Spinal cord (tissue), 10 donors: Measurements from ENCODE around the gene LDLRAD4. TPM values are rescaled to one million over a fixed set of nuclear protein-coding genes. Genes with fewer than 3 reads are reported as not detected.
A peak's percentile ranks its signal among the peaks of the same experiment; 100 is the strongest.

Experiments
- DNase-seq, 6 donors: peaks; one replicate each; pipeline versions ENCODE4 v3.0.0 to v3.0.0-alpha.2; 2013 to 2015; ENCODE audit warnings: low spot score in 6 of 6, low read depth in 4 of 6
- H3K27ac ChIP-seq: one replicate; pipeline ENCODE4 v1.5.1; 2013; ENCODE audit warnings: low read depth, low read length, control low read depth
- H3K27me3 ChIP-seq: one replicate; pipeline ENCODE4 v1.6.1; 2013; ENCODE audit warnings: low read length; ENCODE audit not compliant: control insufficient read depth, insufficient read depth
- H3K36me3 ChIP-seq: one replicate; pipeline ENCODE4 v1.6.1; 2013; ENCODE audit warnings: low read length; ENCODE audit not compliant: control insufficient read depth, insufficient read depth
- H3K4me1 ChIP-seq: one replicate; pipeline ENCODE4 v1.6.1; 2013; ENCODE audit warnings: low read length; ENCODE audit not compliant: control insufficient read depth, insufficient read depth
- H3K4me3 ChIP-seq: one replicate; pipeline ENCODE4 v1.5.1; 2013; ENCODE audit warnings: low read depth, low read length, control low read depth
- H3K9me3 ChIP-seq: one replicate; pipeline ENCODE4 v1.6.1; 2013; ENCODE audit warnings: low read length; ENCODE audit not compliant: control insufficient read depth, insufficient read depth
- WGBS: methylation state at CpG from one replicate; pipeline ENCODE4 v1.1.5; 2013; ENCODE audit warnings: missing lambda C conversion rate; ENCODE audit not compliant: insufficient coverage; 5-methylcytosine and 5-hydroxymethylcytosine counted together
- polyA plus RNA-seq, 2 donors: library from polyadenylated mRNA; unstranded; fragments of 120-200 nt; gene quantifications; one replicate each; pipeline ENCODE4 v1.2.1, GENCODE V29; 2013; ENCODE audit not compliant: insufficient read length in 2 of 2
- total RNA-seq, 2 donors: library from RNA; depleted of rRNA in 1 of 2; stranded (reverse); fragments of 120-200 nt in 1 of 2; fragments of >200 nt in 1 of 2; gene quantifications; one replicate each; pipeline versions ENCODE4 v1.2.3 to v1.2.4, GENCODE V29; 2013 to 2014
- donor health status: healthy.

LDLRAD4 gene
- total and polyA plus RNA-seq, 4 donors = 26.7 to 67.7 (median 38.5) TPM

DNA sequence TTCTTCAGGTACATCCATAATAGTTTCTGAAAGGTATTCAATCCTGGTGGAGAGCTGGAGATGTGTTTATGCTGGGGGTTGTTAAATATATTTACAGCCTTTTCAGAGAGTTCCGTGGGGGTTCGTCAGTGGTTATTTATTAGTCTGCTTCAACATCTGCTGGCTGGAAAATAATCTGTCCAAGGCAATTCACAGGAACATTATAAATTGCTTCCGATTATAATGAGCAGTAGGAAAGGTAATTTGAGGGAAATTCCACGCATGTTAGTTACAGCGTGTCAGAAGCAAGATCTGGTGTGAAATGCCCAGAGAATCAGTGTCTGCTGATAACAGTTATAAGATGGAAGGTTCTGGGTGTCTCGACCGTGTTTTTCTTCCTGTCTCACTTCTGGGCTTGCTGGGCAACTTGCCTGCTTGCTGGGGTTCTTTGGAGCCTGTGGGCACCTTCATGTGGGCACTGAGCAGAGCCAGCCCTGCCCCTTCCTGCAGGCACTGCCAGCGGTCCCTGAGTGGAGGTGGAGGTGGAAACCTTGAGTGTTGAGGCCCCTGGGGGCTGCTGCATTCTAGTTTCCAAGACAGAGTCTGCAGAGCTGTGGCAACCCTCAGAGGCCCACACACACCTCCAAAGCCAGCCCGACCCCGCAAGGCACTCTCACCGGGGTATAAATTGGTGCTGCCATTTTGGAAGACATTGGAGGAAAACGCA, 322.1 kb downstream of the LDLRAD4 start:
- Histone ChIP-seq H3K27me3 (no peaks in the 10 kb centered on the region), H3K9me3 (no peaks in the 10 kb centered on the region), H3K4me3 (no peak overlapping the region), H3K4me1 (peaks cover 18% of the 10 kb centered on the region), H3K27ac (no peak overlapping the region), H3K36me3 (peaks cover 5% of the 10 kb centered on the region)
- WGBS = 25% methylated on average over 5 of the region's 12 CpGs
- peak in 1 of 6 donors; percentile 81 for DNase-seq

DNA sequence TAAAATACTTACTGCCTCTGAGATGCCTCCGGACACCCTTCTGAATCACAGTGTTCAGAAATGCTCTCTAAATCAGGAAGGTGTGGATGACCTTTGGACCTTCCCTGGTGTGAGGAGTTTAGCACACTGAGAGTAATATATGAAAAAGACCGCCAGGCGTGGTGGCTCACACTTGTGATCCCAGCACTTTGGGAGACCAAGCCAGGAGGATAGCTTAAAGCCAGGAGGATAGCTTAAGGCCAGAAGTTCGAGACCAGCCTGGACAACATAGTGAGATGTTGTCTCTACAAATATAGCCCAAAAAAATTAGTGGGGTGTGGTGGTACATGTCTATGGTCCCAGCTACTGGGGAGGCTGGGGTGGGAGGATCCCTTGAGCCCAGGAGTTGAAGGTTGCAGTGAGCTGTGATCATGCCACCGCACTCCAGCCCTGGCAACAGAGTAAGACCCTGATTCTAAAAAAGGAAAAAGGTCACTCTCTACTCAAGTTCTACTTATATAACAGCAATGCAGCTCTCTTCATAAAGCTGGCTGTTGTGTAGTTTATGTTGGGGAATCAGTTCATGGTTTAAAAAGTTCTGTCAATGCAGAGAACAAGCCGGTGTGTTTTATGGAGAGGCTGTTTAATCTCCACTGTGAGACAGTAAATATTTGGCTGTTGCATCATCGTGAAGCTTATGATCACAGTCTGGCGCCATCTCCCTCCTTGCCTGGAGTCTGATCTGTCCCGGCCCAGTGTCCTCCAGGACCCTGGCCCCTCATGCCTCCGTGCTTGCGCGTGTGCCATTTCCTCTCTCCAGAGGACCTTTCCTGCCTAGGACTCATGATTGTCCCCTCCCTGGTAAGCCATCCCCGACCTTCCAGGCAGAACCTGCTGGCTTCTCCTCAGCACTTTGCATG, 323.3 kb downstream of the LDLRAD4 start:
- H3K27ac ChIP-seq = no peak overlapping the region
- no peak for DNase-seq
- no peaks in the 10 kb centered on the region for H3K27me3 ChIP-seq
- peaks cover 5% of the 10 kb centered on the region for H3K36me3 ChIP-seq
- 89% methylated on average over 11 of the region's 13 CpGs for WGBS
- peaks cover 21% of the 10 kb centered on the region for H3K4me1 ChIP-seq
- no peaks in the 10 kb centered on the region for H3K9me3 ChIP-seq
- H3K4me3 ChIP-seq = no peak overlapping the region

DNA sequence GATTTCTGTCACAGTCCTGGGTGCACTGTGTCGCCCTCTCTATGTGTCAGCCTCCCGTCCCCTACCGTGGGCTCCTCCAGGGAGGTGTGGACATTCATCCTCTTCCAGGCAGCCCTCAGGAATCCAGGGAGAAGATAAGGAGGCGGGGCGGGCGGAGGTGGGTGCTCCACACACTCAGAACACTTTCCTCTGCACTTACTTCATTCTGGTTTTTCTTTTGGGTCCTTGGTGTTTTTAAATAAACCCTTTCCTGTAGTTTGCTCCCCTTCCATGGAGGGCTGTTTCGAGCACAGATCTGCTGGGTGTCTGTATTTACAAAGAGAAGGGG, 323.9 kb downstream of the LDLRAD4 start:
- Histone ChIP-seq H3K27ac (no peak overlapping the region), H3K4me1 (peaks cover 23% of the 10 kb centered on the region)
- 97% methylated on average over 6 of the region's 7 CpGs for WGBS

DNA sequence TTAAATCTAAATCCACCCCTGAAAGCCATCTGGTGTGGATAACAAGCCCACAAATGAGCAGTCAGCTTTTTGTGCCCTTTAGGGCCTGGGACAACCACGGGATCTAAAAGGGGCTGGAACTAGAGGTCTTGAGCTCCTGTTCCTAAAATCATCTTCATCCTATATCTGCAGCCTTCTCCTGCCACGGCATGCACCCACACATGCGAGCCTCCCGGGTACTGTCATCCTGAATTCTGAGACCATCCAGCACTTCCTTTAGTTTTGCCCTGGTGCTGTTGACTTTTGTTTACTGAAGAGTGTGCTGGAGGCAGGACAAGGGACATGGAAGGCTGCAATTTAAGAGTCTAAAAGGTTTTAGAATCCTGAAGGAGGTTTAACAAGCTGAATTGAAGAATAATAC, 324.6 kb downstream of the LDLRAD4 start:
- DNase-seq = no peak
- WGBS = 77% methylated on average over 4 of the region's 4 CpGs
- H3K4me1 ChIP-seq = peaks cover 26% of the 10 kb centered on the region

More for the DNA sequence above, 323.9 kb downstream of the LDLRAD4 start:
- DNase-seq = no peak
- Histone ChIP-seq H3K27me3 (no peaks in the 10 kb centered on the region), H3K36me3 (peaks cover 5% of the 10 kb centered on the region), H3K9me3 (no peaks in the 10 kb centered on the region), H3K4me3 (no peak overlapping the region)

DNA sequence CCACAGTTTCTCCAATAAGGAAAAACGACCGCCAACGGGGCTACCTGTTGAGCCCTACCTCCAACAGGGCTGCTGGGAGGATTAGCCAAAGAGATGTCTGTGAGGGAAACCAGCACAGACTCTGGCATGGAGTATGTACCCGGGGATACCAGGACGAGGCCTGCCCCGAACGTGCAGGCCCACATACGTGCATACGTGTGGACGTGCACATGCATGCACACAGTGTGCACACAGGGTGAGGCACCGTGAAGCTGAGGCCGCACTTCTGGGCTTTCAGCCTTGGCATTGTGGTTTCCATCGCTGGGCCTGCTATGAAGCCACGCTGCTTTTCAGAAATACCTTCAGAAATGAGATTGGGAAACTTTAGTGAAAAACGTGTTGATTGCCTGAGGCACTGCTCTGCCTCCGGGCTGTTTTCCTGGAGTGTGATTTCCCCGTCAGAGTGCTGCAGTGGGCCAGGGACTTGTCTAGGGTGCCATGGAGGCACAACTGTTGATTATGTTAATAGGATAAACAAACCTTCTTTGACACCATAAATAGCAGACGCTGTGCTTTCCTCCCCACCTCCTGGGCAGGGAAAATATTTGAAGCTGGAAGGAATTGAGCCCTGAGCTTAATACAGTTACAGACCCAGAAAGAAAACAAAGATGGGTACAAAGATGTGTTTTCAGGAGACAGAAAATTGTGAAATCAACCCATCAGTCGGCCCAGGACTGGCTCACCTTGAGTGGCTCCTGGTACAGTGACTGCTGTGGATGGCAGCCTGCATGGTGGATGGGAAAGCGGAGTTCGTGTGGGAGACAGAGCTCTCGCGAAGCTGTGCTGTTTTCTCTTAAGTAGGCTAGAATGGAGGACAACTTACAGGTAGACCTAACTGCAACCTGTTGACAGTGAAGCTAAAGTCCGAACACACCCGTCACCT, 325.5 kb downstream of the LDLRAD4 start:
- Histone ChIP-seq H3K36me3 (peaks cover 5% of the 10 kb centered on the region), H3K4me3 (no peak overlapping the region), H3K27me3 (no peaks in the 10 kb centered on the region), H3K4me1 (peaks cover 31% of the 10 kb centered on the region), H3K27ac (no peak overlapping the region), H3K9me3 (no peaks in the 10 kb centered on the region)
- 96% methylated on average over 20 of the region's 25 CpGs for WGBS
- no peak for DNase-seq

More for the DNA sequence above, 324.6 kb downstream of the LDLRAD4 start:
- Histone ChIP-seq H3K27ac (no peak overlapping the region), H3K27me3 (no peaks in the 10 kb centered on the region), H3K4me3 (no peak overlapping the region), H3K36me3 (peaks cover 5% of the 10 kb centered on the region), H3K9me3 (no peaks in the 10 kb centered on the region)

DNA sequence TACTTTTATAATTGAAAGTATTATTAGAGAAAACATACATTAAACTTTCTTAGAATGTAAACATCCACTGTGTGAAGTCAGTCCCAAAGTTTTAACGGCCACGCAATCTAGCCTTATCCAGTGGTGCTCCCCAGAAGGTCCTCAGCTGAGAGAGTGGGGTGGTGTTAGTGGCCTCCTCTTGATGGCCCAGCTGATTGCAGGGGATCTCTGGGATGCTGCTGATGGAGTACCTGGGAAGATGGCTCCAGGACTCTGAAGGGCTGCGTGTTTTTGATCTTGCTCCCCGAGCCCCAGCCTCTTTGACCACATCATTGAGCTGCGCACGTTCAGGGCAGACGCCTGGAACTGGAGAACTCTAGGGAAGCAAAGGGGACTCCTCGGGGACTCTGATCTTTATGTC, 326.4 kb downstream of the LDLRAD4 start:
- Histone ChIP-seq H3K36me3 (peaks cover 5% of the 10 kb centered on the region), H3K9me3 (no peaks in the 10 kb centered on the region), H3K4me1 (peaks cover 35% of the 10 kb centered on the region), H3K27ac (no peak overlapping the region), H3K4me3 (no peak overlapping the region), H3K27me3 (no peaks in the 10 kb centered on the region)
- no peak for DNase-seq
- WGBS = 100% methylated on average over 8 of the region's 8 CpGs

DNA sequence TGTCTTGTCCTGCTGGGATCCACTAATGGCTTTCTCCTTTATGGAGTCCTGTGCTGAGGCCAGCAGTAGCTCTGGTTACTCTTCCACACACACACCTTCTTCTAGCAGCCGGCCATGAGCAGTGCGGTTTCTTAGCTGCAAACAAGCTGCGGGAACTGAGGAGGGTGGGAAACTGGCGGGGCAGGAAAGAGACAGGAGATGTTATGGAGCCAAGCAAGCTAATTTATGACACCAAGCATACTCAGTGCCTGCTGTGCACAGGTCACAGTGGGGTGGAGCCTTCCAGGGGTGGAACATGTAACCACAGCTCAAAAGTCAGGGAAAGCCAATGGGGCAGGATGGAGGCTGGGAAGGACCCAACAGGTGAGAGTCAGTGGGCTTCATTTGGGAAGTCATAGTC, 327.0 kb downstream of the LDLRAD4 start:
- Histone ChIP-seq H3K4me1 (peaks cover 37% of the 10 kb centered on the region), H3K4me3 (no peak overlapping the region), H3K27me3 (no peaks in the 10 kb centered on the region), H3K9me3 (no peaks in the 10 kb centered on the region), H3K27ac (no peak overlapping the region), H3K36me3 (peaks cover 5% of the 10 kb centered on the region)
- DNase-seq = no peak
- 80% methylated on average over 2 of the region's 4 CpGs for WGBS

DNA sequence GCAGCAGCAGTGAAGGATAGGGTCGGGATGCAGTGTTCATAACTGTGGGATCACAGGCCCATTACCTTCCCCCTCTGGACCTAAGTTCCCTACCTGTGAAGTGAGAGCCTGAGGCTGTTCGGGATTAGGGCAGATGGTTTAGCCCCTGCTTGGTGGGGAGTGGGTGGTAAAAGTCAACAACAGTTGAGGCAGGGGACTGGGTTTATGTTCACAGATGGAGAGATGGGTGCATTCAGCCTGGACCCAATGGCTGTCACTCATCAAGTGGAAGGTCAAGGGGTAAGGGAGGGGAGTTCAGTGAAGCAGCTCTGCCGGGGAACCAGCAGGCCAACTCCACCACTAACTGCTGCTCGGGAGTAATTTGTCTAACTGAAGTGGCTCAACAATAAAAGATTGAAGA, 327.4 kb downstream of the LDLRAD4 start:
- H3K27ac ChIP-seq = no peak overlapping the region
- peaks cover 37% of the 10 kb centered on the region for H3K4me1 ChIP-seq
- H3K9me3 ChIP-seq = no peaks in the 10 kb centered on the region
- 100% methylated on average over 2 of the region's 4 CpGs for WGBS
- no peaks in the 10 kb centered on the region for H3K27me3 ChIP-seq
- peaks cover 5% of the 10 kb centered on the region for H3K36me3 ChIP-seq
- no peak for DNase-seq
- H3K4me3 ChIP-seq = no peak overlapping the region

DNA sequence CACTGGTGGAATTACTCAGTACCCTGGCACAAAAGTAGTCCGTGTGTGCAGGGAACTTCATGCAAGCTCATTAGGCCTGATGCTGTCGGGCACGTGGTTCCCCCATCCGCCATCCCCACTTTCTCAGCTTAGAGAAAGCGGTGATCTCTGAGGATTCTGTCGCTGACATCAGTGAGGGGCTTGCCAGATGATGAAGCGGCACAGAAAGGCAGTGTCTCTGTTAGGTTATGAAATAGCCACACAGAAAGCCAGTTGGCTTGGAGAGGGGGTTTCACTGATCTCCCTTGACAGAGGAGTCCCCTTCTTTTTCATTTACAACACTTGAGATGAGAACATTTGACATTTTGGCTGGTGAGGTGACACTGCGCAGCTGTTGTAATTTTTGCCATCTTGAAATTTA, 328.1 kb downstream of the LDLRAD4 start:
- WGBS = 78% methylated on average over 3 of the region's 8 CpGs
- no peak overlapping the region for H3K27ac ChIP-seq
- H3K27me3 ChIP-seq = no peaks in the 10 kb centered on the region
- H3K4me3 ChIP-seq = no peak overlapping the region
- no peak for DNase-seq
- peaks cover 5% of the 10 kb centered on the region for H3K36me3 ChIP-seq
- no peaks in the 10 kb centered on the region for H3K9me3 ChIP-seq
- H3K4me1 ChIP-seq = peaks cover 39% of the 10 kb centered on the region
